Dermis microvascular lymphatic vessel endothelial cell (primary cell): ENCODE measurements around the gene EIF3K. TPM values are rescaled to one million over a fixed set of nuclear protein-coding genes. Genes with fewer than 3 reads are reported as not detected.

Source experiments
- DNase-seq, 2 donors: peaks; one replicate each; pipeline versions ENCODE4 v3.0.0 to v3.0.0-alpha.2; 2010; ENCODE audit warnings: low read depth in 2 of 2
- total RNA-seq: library from RNA; depleted of rRNA; stranded (reverse); fragments of >200 nt; gene quantifications from 2 replicates; pipeline ENCODE4 v1.2.1, GENCODE V29; 2014

Gene EIF3K
- total RNA-seq, 1 donor from 2014 or later, result 329 TPM

GRCh38 chr19:38665950-38666662 is 47.1 kb downstream of the EIF3K start:
- peak; percentile 86 to 88 for DNase-seq

GRCh38 chr19:38666663-38667511 is 47.9 kb downstream of the EIF3K start:
- peak in 1 of 2 donors; percentile 90 for DNase-seq

GRCh38 chr19:38667661-38668171 is 48.7 kb downstream of the EIF3K start:
- DNase-seq, result no peak

- DNase-seq, result no peak
These were observed 50.6 kb downstream of the EIF3K start for GRCh38 chr19:38669552-38669951.

GRCh38 chr19:38670921-38671398 is 52.0 kb downstream of the EIF3K start:
- DNase-seq, result peak in 1 of 2 donors; percentile 53

GRCh38 chr19:38671654-38672053 is 52.7 kb downstream of the EIF3K start:
- DNase-seq, result no peak

GRCh38 chr19:38673030-38673429 is 54.0 kb downstream of the EIF3K start:
- DNase-seq, result no peak

- no peak for DNase-seq
These were observed 55.6 kb downstream of the EIF3K start for GRCh38 chr19:38674388-38675171.

- DNase-seq, result no peak
These were observed 56.6 kb downstream of the EIF3K start for GRCh38 chr19:38675611-38676010.

- peak in 1 of 2 donors; percentile 67 for DNase-seq
These were observed 57.3 kb downstream of the EIF3K start for GRCh38 chr19:38676023-38676877.

- no peak for DNase-seq
These were observed 58.1 kb downstream of the EIF3K start for GRCh38 chr19:38676878-38677646.

GRCh38 chr19:38678217-38678890 is 59.4 kb downstream of the EIF3K start:
- DNase-seq, result no peak

- DNase-seq, result no peak
These were observed 60.0 kb downstream of the EIF3K start for GRCh38 chr19:38678891-38679494.

GRCh38 chr19:38679839-38680238 is 60.9 kb downstream of the EIF3K start:
- DNase-seq, result no peak

- no peak for DNase-seq
These were observed 63.3 kb downstream of the EIF3K start for GRCh38 chr19:38682195-38682867.

- no peak for DNase-seq
These were observed 63.9 kb downstream of the EIF3K start for GRCh38 chr19:38682872-38683392.

GRCh38 chr19:38683393-38684077 is 64.5 kb downstream of the EIF3K start:
- DNase-seq, result peak; percentile 82 to 93
